ENCODE measurements around the gene RNASE4. TPM values are rescaled to one million over a fixed set of nuclear protein-coding genes. Genes with fewer than 3 reads are reported as not detected.

The RNASE4 gene
- total RNA-seq, 1 experiment from 2014 or later = not detected

- H2AFZ ChIP-seq (ENCODE audit: low read length) = no peak overlapping the region
- no peak for DNase-seq
- H3T11ph ChIP-seq (ENCODE audit: low read length) = no peak overlapping the region
- H3K9me3 ChIP-seq (ENCODE audit: control insufficient read depth, low read depth, low read length) = no peaks in the 10 kb centered on the region
- peaks cover 4% of the 10 kb centered on the region for H3K23me2 ChIP-seq (ENCODE audit: insufficient read length, low read depth, low read length, poor library complexity, severe bottlenecking)
- no peaks in the 10 kb centered on the region for H3K36me3 Mint-ChIP-seq (ENCODE audit: insufficient read depth in 1 of 3, low read depth in 3 of 3)
- no peak overlapping the region for H3K4me2 ChIP-seq (ENCODE audit: insufficient read depth, insufficient read length, low read length)
- no peak overlapping the region for H3K9ac ChIP-seq (ENCODE audit: extremely low read depth, insufficient read length, low read length)
- H3K27me3 ChIP-seq (ENCODE audit: insufficient read depth, low read length) = peaks cover 4% of the 10 kb centered on the region; the same call in 1 of the 2 replicates
- H3K9me3 Mint-ChIP-seq = no peaks in the 10 kb centered on the region; a peak in 2 of 5 replicates
- no peak overlapping the region for H2BK120ac ChIP-seq (ENCODE audit: low read depth, low read length, poor library complexity, severe bottlenecking)
- H3K4ac ChIP-seq (ENCODE audit: low read depth, low read length) = no peak overlapping the region
- peaks cover 61% of the 10 kb centered on the region for H3K27me3 Mint-ChIP-seq (ENCODE audit: low read depth)
- no peak overlapping the region for H4K91ac ChIP-seq (ENCODE audit: insufficient read length, low read depth, low read length)
- no peak overlapping the region for H4K5ac ChIP-seq (ENCODE audit: insufficient read length, low read depth, low read length)
- no peaks in the 10 kb centered on the region for H3K79me1 ChIP-seq (ENCODE audit: insufficient read depth, low read depth, low read length, poor library complexity, severe bottlenecking)
- no peaks in the 10 kb centered on the region for H3K4me1 ChIP-seq (ENCODE audit: insufficient read depth, low read length)
- H2BK5ac ChIP-seq (ENCODE audit: insufficient read length, low read length) = no peak overlapping the region
- peak; percentile 23; the same call in 2 of the 3 replicates for TF ChIP-seq CTCF (conservative IDR thresholded peaks at IDR 0.05)
- no peak overlapping the region for H4K8ac ChIP-seq (replicated peaks; ENCODE audit: insufficient read length, low read depth, low read length)
- H2BK20ac ChIP-seq (ENCODE audit: low read depth, low read length, poor library complexity, severe bottlenecking) = no peak overlapping the region
- H2AK5ac ChIP-seq (ENCODE audit: insufficient read length, low read length) = no peak overlapping the region
- H3K14ac ChIP-seq (ENCODE audit: insufficient read depth, low read length) = no peak overlapping the region
- no CpG with 5 or more reads among the region's 4 CpGs for WGBS (ENCODE audit: extremely low coverage, insufficient read length, low lambda C conversion rate)
- no peak overlapping the region for H3K23ac ChIP-seq (ENCODE audit: insufficient read length, low read depth, low read length)
- H3K27ac Mint-ChIP-seq = no peak overlapping the region
- H3K4me1 Mint-ChIP-seq = peaks cover 22 to 32% of the 10 kb centered on the region in 2 experiments
- H2BK15ac ChIP-seq (ENCODE audit: low read depth, low read length) = no peak overlapping the region
- no peaks in the 10 kb centered on the region for H3K79me2 ChIP-seq (ENCODE audit: insufficient read depth, low read length)
- H3K4me3 Mint-ChIP-seq = peak overlapping the region in 1 of 2 experiments; percentile 21; a peak in 2 of 5 replicates
- no peaks in the 10 kb centered on the region for H4K20me1 ChIP-seq (ENCODE audit: control insufficient read depth, insufficient read depth, insufficient read length)
- no peak overlapping the region for H3K27ac ChIP-seq (ENCODE audit: insufficient read length, low read depth, low read length)
- H2BK12ac ChIP-seq (ENCODE audit: insufficient read length, low read depth, low read length) = no peak overlapping the region
- H3K56ac ChIP-seq (ENCODE audit: insufficient read length, low read depth, low read length) = no peak overlapping the region
- H3K18ac ChIP-seq (ENCODE audit: insufficient read length, low read depth, low read length) = no peak overlapping the region
Observed at GRCh38 chr14:20655851-20656250, 28.5 kb upstream of the RNASE4 start.
